Measurements from ENCODE around the gene CD46. TPM values are rescaled to one million over a fixed set of nuclear protein-coding genes. Genes with fewer than 3 reads are reported as not detected.

The CD46 gene
- total and polyA plus RNA-seq, 2 donors: 69.7 to 152 TPM

DNA sequence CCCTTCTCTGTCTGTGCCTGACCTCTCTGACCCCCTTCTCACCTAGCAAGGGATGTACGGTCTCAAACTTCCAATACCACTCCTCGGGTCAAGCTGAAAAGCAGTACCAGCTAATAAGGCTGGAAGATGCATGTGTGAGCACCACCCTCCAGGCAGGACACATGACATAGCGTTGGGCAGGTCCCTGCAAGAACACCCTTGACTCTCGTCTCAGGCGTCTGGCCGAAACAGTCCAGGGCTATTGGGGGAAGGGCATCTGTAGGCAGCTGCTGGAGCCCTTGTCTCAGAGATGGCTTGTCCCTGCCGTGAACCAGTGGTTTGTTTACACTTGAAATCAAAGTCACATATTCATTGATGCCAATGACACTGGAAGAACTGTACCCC is 56.5 kb downstream of the CD46 start:
- peaks cover 98 to 99% of the 10 kb centered on the region in 2 donors for H3K36me3 ChIP-seq (ENCODE audit: control insufficient read depth in 2 of 2, insufficient read depth in 2 of 2, low read length in 1 of 2)
- DNase-seq (ENCODE audit: low read depth in 6 of 9, low spot score in 9 of 9): no peak
- H3K4me3 ChIP-seq (ENCODE audit: low read length in 2 of 2): no peak overlapping the region
- H3K9me3 ChIP-seq (ENCODE audit: control insufficient read depth in 2 of 2, insufficient read depth in 1 of 2, low read length in 1 of 2): no peaks in the 10 kb centered on the region
- H3K4me1 ChIP-seq (ENCODE audit: control insufficient read depth in 2 of 2, insufficient read depth in 2 of 2, low read length in 2 of 2): peaks cover 0 to 15% of the 10 kb centered on the region in 2 donors
- H3K27me3 ChIP-seq (ENCODE audit: control insufficient read depth in 2 of 2, insufficient read depth in 1 of 2, low read length in 1 of 2): no peaks in the 10 kb centered on the region
- H3K27ac ChIP-seq (ENCODE audit: low read depth in 1 of 2, low read length in 1 of 2): no peak overlapping the region
- WGBS: 93% methylated on average over 7 of the region's 7 CpGs

DNA sequence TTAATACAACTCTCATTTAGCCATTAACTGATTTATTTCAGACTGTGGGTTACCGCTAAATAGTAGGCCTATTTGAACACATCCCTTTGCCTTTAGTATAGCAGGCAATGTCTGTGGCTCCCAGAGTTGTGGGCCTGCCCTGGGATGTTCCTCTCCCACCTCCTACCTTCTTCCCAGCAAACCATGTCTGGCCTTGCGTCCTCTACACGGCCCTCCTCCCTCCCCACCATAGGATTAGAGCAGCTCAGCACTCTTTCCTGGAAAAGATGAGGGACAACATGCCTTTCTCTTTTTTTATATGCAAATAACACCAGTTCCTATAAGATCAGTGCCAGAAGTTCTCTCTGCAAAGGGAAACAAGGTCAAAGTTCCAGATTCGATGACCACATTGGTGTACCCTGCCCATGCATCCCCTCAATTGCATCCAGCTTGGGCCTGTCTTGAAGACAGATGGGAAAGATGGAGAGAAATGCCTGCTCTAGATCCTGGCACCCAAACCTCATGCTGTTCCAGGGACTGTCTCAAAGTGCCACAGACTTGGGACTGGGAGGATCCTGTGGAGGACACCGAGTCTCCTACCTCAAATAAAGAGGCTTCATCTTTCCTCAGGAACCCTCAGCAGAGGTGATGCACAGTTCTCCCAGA is 57.2 kb downstream of the CD46 start:
- no peak overlapping the region for H3K27ac ChIP-seq (ENCODE audit: low read depth in 1 of 2, low read length in 1 of 2)

GRCh38 chr1:207810173-207810572 is 58.3 kb downstream of the CD46 start:
- WGBS: 97% methylated on average over 2 of the region's 2 CpGs
- peaks cover 98 to 99% of the 10 kb centered on the region in 2 donors for H3K36me3 ChIP-seq (ENCODE audit: control insufficient read depth in 2 of 2, insufficient read depth in 2 of 2, low read length in 1 of 2)
- H3K27ac ChIP-seq (ENCODE audit: low read depth in 1 of 2, low read length in 1 of 2): no peak overlapping the region
- H3K4me3 ChIP-seq (ENCODE audit: low read length in 2 of 2): no peak overlapping the region
- peaks cover 0 to 1% of the 10 kb centered on the region in 2 donors for H3K9me3 ChIP-seq (ENCODE audit: control insufficient read depth in 2 of 2, insufficient read depth in 1 of 2, low read length in 1 of 2)
- no peaks in the 10 kb centered on the region for H3K27me3 ChIP-seq (ENCODE audit: control insufficient read depth in 2 of 2, insufficient read depth in 1 of 2, low read length in 1 of 2)
- peaks cover 0 to 15% of the 10 kb centered on the region in 2 donors for H3K4me1 ChIP-seq (ENCODE audit: control insufficient read depth in 2 of 2, insufficient read depth in 2 of 2, low read length in 2 of 2)
- no peak for DNase-seq (ENCODE audit: low read depth in 6 of 9, low spot score in 9 of 9)

More for the DNA sequence above, 57.2 kb downstream of the CD46 start:
- 96% methylated on average over 5 of the region's 5 CpGs for WGBS
- no peaks in the 10 kb centered on the region for H3K27me3 ChIP-seq (ENCODE audit: control insufficient read depth in 2 of 2, insufficient read depth in 1 of 2, low read length in 1 of 2)
- H3K4me3 ChIP-seq (ENCODE audit: low read length in 2 of 2): no peak overlapping the region
- H3K4me1 ChIP-seq (ENCODE audit: control insufficient read depth in 2 of 2, insufficient read depth in 2 of 2, low read length in 2 of 2): peaks cover 0 to 15% of the 10 kb centered on the region in 2 donors
- no peaks in the 10 kb centered on the region for H3K9me3 ChIP-seq (ENCODE audit: control insufficient read depth in 2 of 2, insufficient read depth in 1 of 2, low read length in 1 of 2)
- no peak for DNase-seq (ENCODE audit: low read depth in 6 of 9, low spot score in 9 of 9)
- peaks cover 98 to 99% of the 10 kb centered on the region in 2 donors for H3K36me3 ChIP-seq (ENCODE audit: control insufficient read depth in 2 of 2, insufficient read depth in 2 of 2, low read length in 1 of 2)

GRCh38 chr1:207810606-207811295 is 58.9 kb downstream of the CD46 start:
- peaks cover 98 to 100% of the 10 kb centered on the region in 2 donors for H3K36me3 ChIP-seq (ENCODE audit: control insufficient read depth in 2 of 2, insufficient read depth in 2 of 2, low read length in 1 of 2)
- DNase-seq (ENCODE audit: low read depth in 6 of 9, low spot score in 9 of 9): no peak
- H3K4me3 ChIP-seq (ENCODE audit: low read length in 2 of 2): no peak overlapping the region
- 98% methylated on average over 9 of the region's 9 CpGs for WGBS
- no peaks in the 10 kb centered on the region for H3K27me3 ChIP-seq (ENCODE audit: control insufficient read depth in 2 of 2, insufficient read depth in 1 of 2, low read length in 1 of 2)
- H3K4me1 ChIP-seq (ENCODE audit: control insufficient read depth in 2 of 2, insufficient read depth in 2 of 2, low read length in 2 of 2): peaks cover 0 to 15% of the 10 kb centered on the region in 2 donors
- peaks cover 0 to 1% of the 10 kb centered on the region in 2 donors for H3K9me3 ChIP-seq (ENCODE audit: control insufficient read depth in 2 of 2, insufficient read depth in 1 of 2, low read length in 1 of 2)
- no peak overlapping the region for H3K27ac ChIP-seq (ENCODE audit: low read depth in 1 of 2, low read length in 1 of 2)

DNA sequence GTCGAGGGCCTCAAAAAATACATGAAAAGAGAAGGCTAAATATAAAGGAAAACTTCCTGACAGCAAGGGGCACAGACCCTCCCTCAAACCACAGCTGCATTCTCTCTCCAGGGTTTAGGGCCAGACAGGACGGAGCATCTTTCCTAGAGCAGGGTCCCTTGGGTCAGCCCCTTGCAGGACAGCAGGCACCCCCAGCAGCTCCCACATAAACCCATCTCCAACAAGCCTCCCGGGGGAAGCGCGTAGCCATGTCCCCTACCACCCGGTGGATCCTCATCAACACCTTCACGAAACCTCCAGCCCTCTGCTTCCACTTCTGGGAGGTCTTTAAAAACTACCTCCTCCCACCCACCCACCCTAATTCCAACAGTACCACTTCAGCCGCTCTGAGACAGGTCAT is 59.5 kb downstream of the CD46 start:
- 95% methylated on average over 8 of the region's 8 CpGs for WGBS
- H3K27me3 ChIP-seq (ENCODE audit: control insufficient read depth in 2 of 2, insufficient read depth in 1 of 2, low read length in 1 of 2): no peaks in the 10 kb centered on the region
- no peak for DNase-seq (ENCODE audit: low read depth in 6 of 9, low spot score in 9 of 9)
- H3K4me1 ChIP-seq (ENCODE audit: control insufficient read depth in 2 of 2, insufficient read depth in 2 of 2, low read length in 2 of 2): peaks cover 0 to 15% of the 10 kb centered on the region in 2 donors
- no peak overlapping the region for H3K27ac ChIP-seq (ENCODE audit: low read depth in 1 of 2, low read length in 1 of 2)
- peaks cover 0 to 1% of the 10 kb centered on the region in 2 donors for H3K9me3 ChIP-seq (ENCODE audit: control insufficient read depth in 2 of 2, insufficient read depth in 1 of 2, low read length in 1 of 2)
- H3K36me3 ChIP-seq (ENCODE audit: control insufficient read depth in 2 of 2, insufficient read depth in 2 of 2, low read length in 1 of 2): peaks cover 98 to 100% of the 10 kb centered on the region in 2 donors
- no peak overlapping the region for H3K4me3 ChIP-seq (ENCODE audit: low read length in 2 of 2)

DNA sequence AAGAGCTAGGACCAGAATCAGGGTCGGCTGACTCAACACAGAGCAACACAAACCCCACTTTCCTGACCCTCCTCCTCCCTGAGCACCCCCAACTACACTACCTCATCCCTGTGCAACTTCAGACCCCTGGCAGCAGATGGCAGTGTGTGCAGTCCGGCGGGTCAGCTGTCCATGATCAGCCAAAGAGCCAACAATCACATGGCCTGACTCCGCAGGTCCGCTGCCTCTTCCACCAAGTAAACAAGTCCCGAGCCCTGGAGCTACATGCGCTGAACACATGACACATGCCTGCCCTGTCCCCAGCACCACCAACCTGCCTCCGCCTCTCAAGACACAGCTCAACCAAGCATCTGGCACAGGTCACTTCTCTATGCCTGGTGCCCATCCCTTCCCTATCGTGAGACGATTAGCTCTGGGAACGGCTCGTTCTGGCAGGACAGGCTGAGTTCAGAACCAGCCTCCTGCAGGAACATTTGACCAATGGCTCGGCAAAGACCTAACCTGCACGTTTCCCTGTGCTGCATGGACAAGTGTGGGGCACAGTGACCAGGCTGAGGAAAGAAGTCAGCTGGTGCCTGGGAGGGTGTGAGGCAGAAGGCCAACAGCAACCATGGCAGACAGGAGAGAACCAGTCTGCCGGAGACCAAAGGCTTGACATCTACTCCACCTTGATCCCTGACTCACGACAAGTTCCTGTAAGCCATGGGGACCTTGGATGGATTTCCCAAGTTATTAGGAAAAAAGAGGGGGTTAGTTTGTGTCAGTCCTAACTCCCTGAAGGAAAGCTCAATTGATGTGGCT is 60.3 kb downstream of the CD46 start:
- Histone ChIP-seq H3K27ac (ENCODE audit: low read depth in 1 of 2, low read length in 1 of 2) (peak overlapping the region in 1 of 2 donors; percentile 31), H3K9me3 (ENCODE audit: control insufficient read depth in 2 of 2, insufficient read depth in 1 of 2, low read length in 1 of 2) (peaks cover 0 to 1% of the 10 kb centered on the region in 2 donors), H3K36me3 (ENCODE audit: control insufficient read depth in 2 of 2, insufficient read depth in 2 of 2, low read length in 1 of 2) (peaks cover 98 to 100% of the 10 kb centered on the region in 2 donors), H3K4me3 (ENCODE audit: low read length in 2 of 2) (no peak overlapping the region), H3K27me3 (ENCODE audit: control insufficient read depth in 2 of 2, insufficient read depth in 1 of 2, low read length in 1 of 2) (no peaks in the 10 kb centered on the region), H3K4me1 (ENCODE audit: control insufficient read depth in 2 of 2, insufficient read depth in 2 of 2, low read length in 2 of 2) (peaks cover 0 to 15% of the 10 kb centered on the region in 2 donors)
- DNase-seq (ENCODE audit: low read depth in 6 of 9, low spot score in 9 of 9): no peak
- WGBS: 97% methylated on average over 16 of the region's 16 CpGs

- Histone ChIP-seq H3K9me3 (ENCODE audit: control insufficient read depth in 2 of 2, insufficient read depth in 1 of 2, low read length in 1 of 2) (peaks cover 0 to 1% of the 10 kb centered on the region in 2 donors), H3K36me3 (ENCODE audit: control insufficient read depth in 2 of 2, insufficient read depth in 2 of 2, low read length in 1 of 2) (peaks cover 98 to 100% of the 10 kb centered on the region in 2 donors), H3K4me1 (ENCODE audit: control insufficient read depth in 2 of 2, insufficient read depth in 2 of 2, low read length in 2 of 2) (peaks cover 0 to 7% of the 10 kb centered on the region in 2 donors), H3K27ac (ENCODE audit: low read depth in 1 of 2, low read length in 1 of 2) (no peak overlapping the region), H3K4me3 (ENCODE audit: low read length in 2 of 2) (no peak overlapping the region), H3K27me3 (ENCODE audit: control insufficient read depth in 2 of 2, insufficient read depth in 1 of 2, low read length in 1 of 2) (no peaks in the 10 kb centered on the region)
- DNase-seq (ENCODE audit: low read depth in 6 of 9, low spot score in 9 of 9): no peak
- whole genome bisulfite sequencing: 97% methylated on average over 10 of the region's 10 CpGs
These were observed 61.1 kb downstream of the CD46 start for GRCh38 chr1:207812778-207813511.

- Histone ChIP-seq H3K36me3 (ENCODE audit: control insufficient read depth in 2 of 2, insufficient read depth in 2 of 2, low read length in 1 of 2) (peaks cover 96 to 97% of the 10 kb centered on the region in 2 donors), H3K4me3 (ENCODE audit: low read length in 2 of 2) (no peak overlapping the region), H3K27ac (ENCODE audit: low read depth in 1 of 2, low read length in 1 of 2) (no peak overlapping the region), H3K27me3 (ENCODE audit: control insufficient read depth in 2 of 2, insufficient read depth in 1 of 2, low read length in 1 of 2) (no peaks in the 10 kb centered on the region), H3K9me3 (ENCODE audit: control insufficient read depth in 2 of 2, insufficient read depth in 1 of 2, low read length in 1 of 2) (peaks cover 0 to 1% of the 10 kb centered on the region in 2 donors), H3K4me1 (ENCODE audit: control insufficient read depth in 2 of 2, insufficient read depth in 2 of 2, low read length in 2 of 2) (peaks cover 0 to 3% of the 10 kb centered on the region in 2 donors)
- no peak for DNase-seq (ENCODE audit: low read depth in 6 of 9, low spot score in 9 of 9)
- 93% methylated on average over 3 of the region's 3 CpGs for WGBS
These were observed 61.6 kb downstream of the CD46 start for GRCh38 chr1:207813512-207813881.
